NCI-H2171 treated with DMSO at 0.1 percent for 48 hours (cell line): Measurements from ENCODE around the gene PAX4.
A peak's percentile ranks its signal among the peaks of the same experiment; 100 is the strongest.

Experiments
- DNase-seq: peaks from one replicate; lab custom pipeline; 2025; lab: John Stamatoyannopoulos, UW

Gene PAX4

GRCh38 chr7:127618042-127618441, at the start of gene PAX4:
PAX4 (minus strand) TSS chr7:127618142; CDS start chr7:127615928, 2,214 bp downstream.
- no peak for DNase-seq

DNA sequence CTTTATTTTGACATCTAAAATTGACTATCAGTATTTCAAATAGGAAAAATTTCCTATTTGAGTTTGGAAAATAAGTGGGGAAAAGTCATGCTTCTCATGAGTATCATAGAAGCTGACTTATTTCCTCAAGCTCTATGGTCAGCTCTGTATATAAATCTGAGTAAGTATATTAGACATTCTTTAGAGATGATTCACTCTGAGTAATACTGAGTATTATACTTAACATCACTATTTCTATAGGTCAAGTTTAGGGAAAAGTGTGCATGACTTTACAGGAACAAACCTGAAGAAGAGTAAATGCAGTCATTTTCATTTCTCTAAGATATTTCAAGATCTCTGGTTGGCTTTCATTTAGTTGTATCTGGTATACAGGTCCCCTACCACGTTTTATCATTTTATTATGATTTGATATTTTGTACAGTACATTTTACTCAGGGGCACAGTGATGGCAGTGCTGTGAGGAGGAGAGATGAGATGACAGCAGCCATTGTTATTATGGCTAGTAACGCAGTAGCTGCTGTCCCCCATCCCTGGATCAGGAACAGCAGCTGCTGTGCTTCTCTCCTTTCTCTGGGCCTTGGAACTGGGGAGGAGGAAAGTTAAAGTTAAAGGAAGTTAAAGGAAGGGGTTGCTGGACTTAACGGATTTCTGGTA, 49.2 kb upstream of the PAX4 start:
- DNase-seq: no peak

GRCh38 chr7:127666602-127667001, 48.7 kb upstream of the PAX4 start:
- DNase-seq: no peak

DNA sequence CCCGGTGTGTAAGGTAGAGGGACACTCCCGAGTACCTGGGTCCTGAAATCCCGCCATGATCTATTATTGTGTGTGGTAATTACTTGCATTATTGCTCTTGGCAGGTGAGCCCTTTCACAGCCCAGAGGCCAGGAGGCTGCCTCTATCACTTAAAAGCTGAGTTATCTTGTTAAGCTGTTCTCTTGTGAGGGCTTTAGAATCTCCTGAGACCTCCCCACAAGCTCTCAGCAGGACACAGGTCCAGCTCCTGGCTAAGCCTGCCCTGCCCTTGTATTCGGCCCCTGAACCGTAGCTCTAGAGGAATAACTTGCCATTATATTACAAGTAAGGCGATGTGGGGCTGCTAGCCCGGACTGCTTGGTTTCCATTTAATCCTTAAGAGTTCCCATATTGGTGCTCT, 48.0 kb upstream of the PAX4 start:
- no peak for DNase-seq

DNA sequence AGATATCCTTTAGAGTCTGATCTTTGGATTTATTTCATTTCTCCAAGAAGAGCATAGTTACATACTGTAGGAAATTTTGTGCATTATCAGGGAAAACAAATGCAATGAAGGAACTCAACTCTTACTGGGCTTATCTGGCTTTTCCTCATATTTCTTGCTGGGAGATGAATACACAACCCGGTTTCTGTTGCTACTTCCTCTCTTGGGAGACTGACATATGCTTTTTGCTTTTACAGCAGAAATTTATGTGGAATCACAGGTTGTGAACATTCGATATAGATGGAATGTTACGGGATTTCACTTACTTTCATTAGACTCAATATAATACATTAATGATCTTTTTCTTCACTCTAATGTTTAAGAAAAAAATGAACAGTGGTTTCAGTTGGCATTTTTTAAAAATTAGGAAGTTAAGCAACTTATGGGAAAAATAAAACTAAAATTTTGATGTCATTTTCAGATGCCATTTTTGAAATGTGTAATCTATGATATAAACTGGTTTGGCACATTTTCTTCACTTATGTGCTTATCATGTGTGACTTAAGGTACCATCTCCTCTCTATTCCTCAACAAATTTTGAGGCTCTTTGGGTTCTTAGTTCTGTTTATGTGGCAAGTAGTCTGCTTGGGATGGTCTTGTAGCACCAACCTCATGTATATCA, 41.2 kb upstream of the PAX4 start:
- no peak for DNase-seq

GRCh38 chr7:127657500-127657899, 39.6 kb upstream of the PAX4 start:
- no peak for DNase-seq

GRCh38 chr7:127655720-127656119, 37.8 kb upstream of the PAX4 start:
- no peak for DNase-seq

GRCh38 chr7:127654404-127655394, 36.8 kb upstream of the PAX4 start:
- DNase-seq: no peak

GRCh38 chr7:127653396-127653795, 35.5 kb upstream of the PAX4 start:
- no peak for DNase-seq

GRCh38 chr7:127652333-127653248, 34.6 kb upstream of the PAX4 start:
- DNase-seq: peak; percentile 45

GRCh38 chr7:127651556-127652332, 33.8 kb upstream of the PAX4 start, which contains the start of gene SND1:
SND1 (plus strand) TSS chr7:127652194; CDS start chr7:127652374, 180 bp downstream.
- DNase-seq: peak; percentile 99

GRCh38 chr7:127650847-127651555, 33.1 kb upstream of the PAX4 start:
- no peak for DNase-seq

DNA sequence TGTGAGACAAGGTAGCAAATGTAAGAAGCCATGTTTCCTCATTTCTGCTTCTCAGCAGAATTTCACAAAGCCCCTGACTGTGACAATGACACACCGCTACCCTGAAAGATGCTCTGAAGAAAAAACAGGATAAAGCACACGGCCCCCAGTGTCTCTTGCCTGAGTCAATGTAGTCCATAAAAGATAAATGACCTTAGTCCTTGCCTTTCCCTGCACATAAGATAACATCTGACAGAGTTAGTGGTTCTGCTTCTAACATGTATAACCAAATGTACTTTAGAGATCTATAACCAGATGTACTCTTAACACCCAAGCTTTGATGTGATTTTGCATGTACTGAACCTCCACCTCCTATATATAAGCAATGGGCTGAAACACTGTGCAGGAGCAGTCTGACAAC, 31.0 kb upstream of the PAX4 start:
- no peak for DNase-seq

GRCh38 chr7:127647636-127648035, 29.7 kb upstream of the PAX4 start:
- no peak for DNase-seq

- DNase-seq: no peak
These were observed 26.5 kb upstream of the PAX4 start for GRCh38 chr7:127644484-127644883.

GRCh38 chr7:127638197-127638596, 20.3 kb upstream of the PAX4 start:
- DNase-seq: no peak

- DNase-seq: no peak
These were observed 17.8 kb upstream of the PAX4 start for GRCh38 chr7:127635659-127636285.

DNA sequence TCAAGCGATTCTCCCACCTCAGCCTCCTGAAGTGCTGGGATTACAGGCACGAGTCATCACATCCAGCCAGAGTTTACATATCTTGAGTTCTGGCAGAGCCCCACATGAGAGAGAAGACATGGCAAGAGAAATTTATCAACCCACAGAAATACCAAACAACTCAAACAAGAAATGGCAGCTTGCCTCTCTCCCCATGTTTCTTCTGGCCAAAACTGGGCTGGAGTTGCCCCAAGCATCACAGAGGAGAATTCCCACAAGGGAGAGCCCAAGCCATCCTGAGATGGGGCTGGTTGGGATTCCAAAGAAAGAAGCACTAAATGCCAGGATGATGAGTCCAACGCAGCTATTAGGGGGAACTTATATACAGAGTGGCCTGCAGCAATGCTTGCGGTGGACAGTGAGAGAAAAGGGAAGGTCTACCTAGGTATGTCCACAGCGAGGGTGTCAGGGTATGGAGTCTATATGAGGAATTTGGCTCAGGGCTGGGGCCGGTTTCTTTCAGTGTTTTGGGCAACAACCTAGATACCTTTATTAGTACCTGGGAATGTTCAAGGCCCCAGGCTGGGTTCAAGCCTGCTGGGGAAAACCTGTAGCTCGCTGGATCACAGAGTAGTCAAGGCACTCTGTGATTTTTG, 14.5 kb upstream of the PAX4 start:
- DNase-seq: no peak

DNA sequence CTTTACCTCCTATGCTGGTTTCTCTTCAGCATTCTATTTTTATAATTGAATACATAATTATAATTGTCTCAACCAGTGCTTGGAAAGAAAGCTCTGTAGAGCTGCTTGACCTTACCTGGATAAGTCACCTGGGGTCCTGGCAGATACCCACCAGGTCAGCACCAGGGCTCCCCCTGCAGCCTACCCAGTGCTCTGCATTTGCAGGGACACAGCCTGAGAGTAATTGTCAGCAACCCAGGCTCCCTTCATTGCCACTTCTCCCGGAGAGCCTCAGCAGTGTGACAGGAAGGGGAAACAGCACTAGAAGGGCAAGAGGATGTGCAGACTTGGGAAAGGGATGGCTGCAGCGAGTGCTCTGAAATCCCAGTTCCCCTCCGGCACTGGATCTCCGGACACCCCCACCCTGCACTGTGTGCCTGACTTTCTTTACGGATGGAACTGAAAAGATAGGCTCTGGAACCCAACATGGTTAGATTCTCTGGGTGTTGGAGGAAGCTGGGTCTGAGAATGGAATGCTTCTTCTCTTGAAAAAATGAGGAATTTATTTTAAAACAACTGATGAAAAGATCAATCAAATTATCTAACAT, 11.4 kb upstream of the PAX4 start:
- DNase-seq: no peak
